ENCODE data around the gene BIRC6.
"Not testable (repeated sequence)": the region's sequence is repeated elsewhere in the genome, so short reads cannot be mapped to it uniquely, and the experiment has no call there.

The BIRC6 gene, protein sequence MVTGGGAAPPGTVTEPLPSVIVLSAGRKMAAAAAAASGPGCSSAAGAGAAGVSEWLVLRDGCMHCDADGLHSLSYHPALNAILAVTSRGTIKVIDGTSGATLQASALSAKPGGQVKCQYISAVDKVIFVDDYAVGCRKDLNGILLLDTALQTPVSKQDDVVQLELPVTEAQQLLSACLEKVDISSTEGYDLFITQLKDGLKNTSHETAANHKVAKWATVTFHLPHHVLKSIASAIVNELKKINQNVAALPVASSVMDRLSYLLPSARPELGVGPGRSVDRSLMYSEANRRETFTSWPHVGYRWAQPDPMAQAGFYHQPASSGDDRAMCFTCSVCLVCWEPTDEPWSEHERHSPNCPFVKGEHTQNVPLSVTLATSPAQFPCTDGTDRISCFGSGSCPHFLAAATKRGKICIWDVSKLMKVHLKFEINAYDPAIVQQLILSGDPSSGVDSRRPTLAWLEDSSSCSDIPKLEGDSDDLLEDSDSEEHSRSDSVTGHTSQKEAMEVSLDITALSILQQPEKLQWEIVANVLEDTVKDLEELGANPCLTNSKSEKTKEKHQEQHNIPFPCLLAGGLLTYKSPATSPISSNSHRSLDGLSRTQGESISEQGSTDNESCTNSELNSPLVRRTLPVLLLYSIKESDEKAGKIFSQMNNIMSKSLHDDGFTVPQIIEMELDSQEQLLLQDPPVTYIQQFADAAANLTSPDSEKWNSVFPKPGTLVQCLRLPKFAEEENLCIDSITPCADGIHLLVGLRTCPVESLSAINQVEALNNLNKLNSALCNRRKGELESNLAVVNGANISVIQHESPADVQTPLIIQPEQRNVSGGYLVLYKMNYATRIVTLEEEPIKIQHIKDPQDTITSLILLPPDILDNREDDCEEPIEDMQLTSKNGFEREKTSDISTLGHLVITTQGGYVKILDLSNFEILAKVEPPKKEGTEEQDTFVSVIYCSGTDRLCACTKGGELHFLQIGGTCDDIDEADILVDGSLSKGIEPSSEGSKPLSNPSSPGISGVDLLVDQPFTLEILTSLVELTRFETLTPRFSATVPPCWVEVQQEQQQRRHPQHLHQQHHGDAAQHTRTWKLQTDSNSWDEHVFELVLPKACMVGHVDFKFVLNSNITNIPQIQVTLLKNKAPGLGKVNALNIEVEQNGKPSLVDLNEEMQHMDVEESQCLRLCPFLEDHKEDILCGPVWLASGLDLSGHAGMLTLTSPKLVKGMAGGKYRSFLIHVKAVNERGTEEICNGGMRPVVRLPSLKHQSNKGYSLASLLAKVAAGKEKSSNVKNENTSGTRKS (N-terminal part only)

DNA sequence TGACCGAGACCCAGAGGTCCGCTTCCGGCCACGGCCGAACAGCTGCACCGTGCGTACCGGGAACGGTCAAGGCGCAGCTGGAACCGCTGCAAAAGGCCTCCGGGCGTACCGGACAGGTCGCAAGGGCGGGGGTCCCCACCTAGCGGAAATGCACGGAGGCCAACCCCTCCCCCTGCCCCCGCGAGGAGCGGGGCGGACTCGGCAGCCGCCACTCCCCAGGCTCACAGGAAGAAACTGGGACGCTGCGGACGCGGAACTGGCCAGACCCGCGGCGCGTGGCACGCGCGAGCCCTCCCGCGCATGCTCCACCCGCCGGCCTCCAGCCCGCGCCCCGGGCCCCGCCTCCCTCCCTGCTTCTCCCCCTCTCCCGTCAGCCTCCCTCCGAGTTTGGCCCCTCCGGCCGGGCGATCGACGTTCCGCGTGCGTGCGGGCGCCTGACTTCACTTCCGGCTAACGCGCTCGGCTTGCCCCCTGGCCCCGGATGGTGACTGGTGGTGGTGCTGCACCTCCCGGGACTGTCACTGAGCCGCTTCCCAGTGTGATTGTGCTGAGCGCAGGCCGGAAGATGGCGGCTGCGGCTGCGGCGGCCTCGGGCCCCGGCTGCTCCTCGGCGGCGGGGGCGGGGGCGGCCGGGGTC is at the start of gene BIRC6:
Gene BIRC6 (plus strand): TSS at position 343 of the 637 bp plus-strand sequence. CDS start 139 bp downstream, at position 482.
- DNase-seq (ENCODE audit: low spot score in 2 of 2) (peak; percentile 86 to 93), ATAC-seq (ENCODE audit: low read depth) (peak; percentile 88)
- Mint-ChIP-seq H3K27me3 (no peaks in the 10 kb centered on the region), H3K36me3 (peaks cover 13% of the 10 kb centered on the region), H3K4me1 (peaks cover 30% of the 10 kb centered on the region), H3K9me3 (no peaks in the 10 kb centered on the region), H3K4me3 (peak within 1 kb of the TSS; percentile 89), H3K27ac (peak within 1 kb of the TSS; percentile 82)

DNA sequence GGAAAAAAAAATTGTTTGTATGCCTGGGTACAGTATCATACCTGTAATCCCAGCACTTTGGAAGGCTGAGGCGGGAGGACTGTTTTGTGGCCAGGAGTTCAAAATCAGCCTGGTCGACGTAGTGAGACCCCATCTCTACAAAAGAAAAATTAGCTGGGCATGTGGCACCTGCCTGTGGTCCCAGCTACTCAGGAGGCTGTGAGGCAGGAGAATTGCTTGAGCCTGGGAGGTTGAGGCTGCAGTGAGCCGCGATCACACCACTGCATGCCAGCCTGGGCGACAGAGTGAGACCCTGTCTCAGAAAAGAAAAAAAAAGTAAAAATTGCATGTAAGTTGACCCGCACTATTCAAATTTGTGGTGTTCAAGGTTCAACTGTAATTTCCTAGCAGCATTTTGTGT is 46.2 kb upstream of the BIRC6 start:
- Mint-ChIP-seq H3K4me3 (no peak overlapping the region), H3K27me3 (no peaks in the 10 kb centered on the region), H3K9me3 (no peaks in the 10 kb centered on the region), H3K27ac (no peak overlapping the region), H3K36me3 (peaks cover 6% of the 10 kb centered on the region), H3K4me1 (no peaks in the 10 kb centered on the region)
- ATAC-seq (ENCODE audit: low read depth), result no peak
- no peak for DNase-seq (ENCODE audit: low spot score in 2 of 2)

DNA sequence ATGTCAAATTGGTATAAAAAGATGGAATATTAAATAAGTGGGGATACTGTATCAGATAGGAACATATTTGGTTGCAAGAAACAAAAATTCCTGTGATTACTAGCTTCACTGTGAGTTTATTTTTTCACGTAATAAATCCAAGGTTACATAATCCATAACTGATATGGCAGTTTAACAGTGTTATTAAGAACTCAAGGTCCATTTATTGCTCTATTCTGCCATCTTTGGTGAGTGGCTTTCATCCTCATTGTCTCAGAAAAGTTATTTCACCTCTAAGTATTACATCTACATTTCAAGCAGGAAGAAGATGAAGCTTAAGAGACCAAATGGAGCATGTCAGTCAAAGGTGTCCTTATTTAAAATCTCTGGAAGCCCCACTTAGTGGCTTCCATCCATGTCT is 41.9 kb upstream of the BIRC6 start:
- Mint-ChIP-seq H3K27me3 (no peaks in the 10 kb centered on the region), H3K4me1 (no peaks in the 10 kb centered on the region), H3K4me3 (no peak overlapping the region), H3K27ac (no peak overlapping the region), H3K36me3 (peaks cover 6% of the 10 kb centered on the region), H3K9me3 (no peaks in the 10 kb centered on the region)
- no peak for DNase-seq (ENCODE audit: low spot score in 2 of 2)
- ATAC-seq (ENCODE audit: low read depth), result no peak

DNA sequence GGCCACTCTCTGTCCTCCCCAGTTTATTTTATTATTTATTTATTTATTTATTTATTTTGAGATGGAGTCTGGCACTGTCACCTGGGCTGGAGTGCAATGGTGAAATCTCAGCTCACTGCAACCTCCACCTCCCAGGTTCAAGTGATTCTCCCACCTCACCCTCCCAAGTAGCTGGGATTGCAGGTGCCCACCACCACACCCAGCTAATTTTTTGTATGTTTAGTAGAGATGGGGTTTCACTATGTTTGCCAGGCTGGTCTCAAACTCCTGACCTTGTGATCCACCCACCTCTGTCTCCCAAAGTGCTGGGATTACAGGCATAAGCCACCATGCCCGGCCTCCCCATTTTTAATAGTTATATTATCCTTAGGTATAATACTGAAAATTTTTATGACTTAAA is 28.1 kb upstream of the BIRC6 start:
- H3K4me3 Mint-ChIP-seq; ATAC-seq (ENCODE audit: low read depth); H3K9me3 Mint-ChIP-seq; H3K4me1 Mint-ChIP-seq; H3K36me3 Mint-ChIP-seq; H3K27me3 Mint-ChIP-seq; H3K27ac Mint-ChIP-seq; DNase-seq (ENCODE audit: low spot score in 2 of 2): not testable (repeated sequence)

DNA sequence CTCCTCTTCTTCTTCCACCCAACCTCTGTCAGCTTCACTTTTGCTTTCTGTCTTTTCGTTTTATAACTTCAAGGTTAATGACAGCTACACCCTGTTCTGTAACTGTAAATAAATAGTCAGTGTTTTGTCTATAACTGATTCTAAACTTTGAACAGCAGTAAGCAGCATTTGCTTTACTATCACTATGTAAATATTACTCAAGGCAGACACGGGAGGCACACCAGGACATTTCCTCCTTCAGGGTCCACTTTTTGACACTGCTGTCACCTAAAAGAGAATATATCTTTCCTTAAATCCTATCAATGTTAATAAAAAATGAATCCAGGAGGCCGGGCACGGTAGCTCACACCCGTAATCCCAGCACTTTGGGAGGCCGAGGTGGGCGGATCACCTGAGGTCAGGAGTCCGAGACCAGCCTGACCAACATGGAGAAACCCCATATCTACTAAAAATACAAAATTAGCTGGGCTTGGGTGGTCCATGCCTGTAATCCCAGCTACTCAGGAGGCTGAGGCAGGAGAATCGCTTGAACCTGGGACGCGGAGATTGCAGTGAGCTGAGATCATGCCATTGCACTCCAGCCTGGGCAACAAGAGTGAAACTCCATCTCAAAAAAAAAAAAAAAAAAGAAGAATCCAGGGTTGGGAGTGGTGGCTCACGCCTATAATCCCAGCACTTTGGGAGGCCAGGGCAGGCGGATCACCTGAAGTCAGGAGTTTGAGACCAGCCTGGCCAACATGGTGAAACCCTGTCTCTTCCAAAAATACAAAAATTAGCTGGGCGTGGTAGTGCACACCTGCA is 27.4 kb upstream of the BIRC6 start:
- not testable (repeated sequence) for H3K9me3 Mint-ChIP-seq; H3K4me3 Mint-ChIP-seq; H3K36me3 Mint-ChIP-seq; H3K27me3 Mint-ChIP-seq; H3K4me1 Mint-ChIP-seq; DNase-seq (ENCODE audit: low spot score in 2 of 2); H3K27ac Mint-ChIP-seq; ATAC-seq (ENCODE audit: low read depth)

DNA sequence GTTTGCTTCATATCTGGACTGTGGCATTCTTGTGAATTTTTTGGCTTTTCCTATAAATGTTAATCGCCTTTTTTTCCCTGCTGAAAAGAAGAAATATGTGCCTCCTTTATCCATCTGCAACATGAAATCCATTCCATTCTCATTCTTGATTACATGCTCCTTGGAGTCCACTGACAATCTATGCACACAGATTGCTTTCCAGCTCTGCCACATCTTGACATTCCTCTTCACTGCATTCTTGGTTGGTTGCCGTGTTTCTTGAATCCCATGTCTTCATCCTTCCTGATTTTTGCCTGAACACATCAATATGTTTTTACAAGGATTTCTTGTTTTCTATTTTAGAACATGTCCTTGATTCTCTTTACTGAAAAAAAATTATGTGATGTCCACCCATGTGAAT is 26.7 kb upstream of the BIRC6 start:
- DNase-seq (ENCODE audit: low spot score in 2 of 2), result no peak
- no peaks in the 10 kb centered on the region for H3K27me3 Mint-ChIP-seq
- no peaks in the 10 kb centered on the region for H3K9me3 Mint-ChIP-seq
- H3K4me3 Mint-ChIP-seq, result no peak overlapping the region
- peaks cover 6% of the 10 kb centered on the region for H3K36me3 Mint-ChIP-seq
- H3K4me1 Mint-ChIP-seq, result no peaks in the 10 kb centered on the region
- no peak for ATAC-seq (ENCODE audit: low read depth)
- no peak overlapping the region for H3K27ac Mint-ChIP-seq

DNA sequence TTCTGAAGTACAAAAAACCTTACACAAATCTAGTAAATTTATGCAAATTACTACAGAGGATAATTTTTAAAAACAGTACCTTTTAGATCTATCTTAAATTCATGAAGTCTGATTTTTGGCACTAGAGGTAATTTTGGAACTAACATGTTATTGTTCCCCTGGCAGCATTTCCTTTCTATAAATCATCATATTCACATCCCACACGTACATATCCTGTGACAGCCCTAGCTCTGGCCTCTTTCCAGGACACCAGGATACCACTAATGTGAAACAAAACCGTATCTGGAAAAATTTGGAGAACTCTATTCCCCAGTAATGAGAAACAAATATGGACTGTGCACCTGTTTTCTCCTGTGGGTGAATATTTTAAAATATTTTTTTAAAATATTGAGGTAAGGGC is 14.0 kb upstream of the BIRC6 start:
- Mint-ChIP-seq H3K9me3 (no peaks in the 10 kb centered on the region), H3K36me3 (no peaks in the 10 kb centered on the region), H3K27me3 (no peaks in the 10 kb centered on the region), H3K4me1 (no peaks in the 10 kb centered on the region), H3K4me3 (no peak overlapping the region), H3K27ac (no peak overlapping the region)
- DNase-seq (ENCODE audit: low spot score in 2 of 2), result no peak
- ATAC-seq (ENCODE audit: low read depth), result no peak

DNA sequence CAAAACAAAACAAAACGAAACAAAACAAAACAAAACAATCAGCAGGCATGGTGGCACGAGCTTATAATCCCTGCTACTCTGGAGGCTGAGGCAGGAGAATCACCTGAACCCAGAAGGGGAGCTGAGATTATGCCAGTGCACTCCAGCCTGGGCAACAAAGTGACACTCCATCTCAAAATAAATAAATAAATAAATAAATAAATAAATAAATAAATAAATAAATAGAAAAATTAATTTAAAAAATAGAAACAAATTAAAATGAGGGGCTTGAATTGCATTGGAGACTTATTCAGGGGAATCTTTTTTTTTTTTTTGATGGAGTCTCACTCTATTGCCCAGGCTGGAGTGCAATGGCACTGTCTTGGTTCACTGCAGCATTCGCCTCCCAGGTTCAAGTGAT is 6.0 kb upstream of the BIRC6 start:
- not testable (repeated sequence) for H3K36me3 Mint-ChIP-seq; H3K4me1 Mint-ChIP-seq; H3K9me3 Mint-ChIP-seq; ATAC-seq (ENCODE audit: low read depth); H3K27ac Mint-ChIP-seq; DNase-seq (ENCODE audit: low spot score in 2 of 2); H3K4me3 Mint-ChIP-seq; H3K27me3 Mint-ChIP-seq

DNA sequence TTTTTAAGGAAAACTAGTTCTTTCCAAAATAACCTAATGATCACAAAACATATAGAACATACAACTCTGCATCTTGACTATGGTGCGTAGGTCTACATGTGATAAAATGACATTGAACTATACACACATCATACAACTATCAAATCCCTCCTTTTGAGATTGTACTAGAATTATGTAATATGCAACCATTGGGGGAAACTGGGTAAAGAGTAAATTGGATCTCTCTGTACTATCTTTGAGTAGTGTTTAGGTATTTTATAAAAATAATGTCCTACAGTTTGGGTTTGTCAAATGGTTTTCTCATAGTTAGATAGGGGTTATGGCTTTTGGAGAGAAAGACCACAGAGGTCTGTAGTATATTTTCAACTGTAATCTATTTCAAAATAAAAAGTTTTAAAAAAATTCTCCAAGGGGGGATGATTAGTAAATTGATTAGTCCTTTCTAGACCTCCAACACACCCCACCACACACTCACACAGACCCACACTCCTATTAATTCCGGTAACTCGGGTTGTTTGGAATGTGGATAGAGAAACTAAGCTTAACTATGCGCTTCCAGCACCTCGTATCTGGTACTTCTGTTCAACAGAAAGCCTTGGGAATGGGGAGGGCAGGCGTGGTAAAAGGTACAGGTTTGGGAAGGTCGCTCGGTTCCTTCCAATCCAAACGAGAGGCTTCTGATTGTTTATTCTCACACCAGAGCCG is 695 bp upstream of the BIRC6 start:
- DNase-seq (ENCODE audit: low spot score in 2 of 2) (no peak), ATAC-seq (ENCODE audit: low read depth) (peak; percentile 1)
- Mint-ChIP-seq H3K27ac (peak overlapping the region; percentile 82), H3K9me3 (no peaks in the 10 kb centered on the region), H3K4me3 (peak overlapping the region; percentile 82), H3K27me3 (no peaks in the 10 kb centered on the region), H3K36me3 (peaks cover 8% of the 10 kb centered on the region), H3K4me1 (peaks cover 24% of the 10 kb centered on the region)

DNA sequence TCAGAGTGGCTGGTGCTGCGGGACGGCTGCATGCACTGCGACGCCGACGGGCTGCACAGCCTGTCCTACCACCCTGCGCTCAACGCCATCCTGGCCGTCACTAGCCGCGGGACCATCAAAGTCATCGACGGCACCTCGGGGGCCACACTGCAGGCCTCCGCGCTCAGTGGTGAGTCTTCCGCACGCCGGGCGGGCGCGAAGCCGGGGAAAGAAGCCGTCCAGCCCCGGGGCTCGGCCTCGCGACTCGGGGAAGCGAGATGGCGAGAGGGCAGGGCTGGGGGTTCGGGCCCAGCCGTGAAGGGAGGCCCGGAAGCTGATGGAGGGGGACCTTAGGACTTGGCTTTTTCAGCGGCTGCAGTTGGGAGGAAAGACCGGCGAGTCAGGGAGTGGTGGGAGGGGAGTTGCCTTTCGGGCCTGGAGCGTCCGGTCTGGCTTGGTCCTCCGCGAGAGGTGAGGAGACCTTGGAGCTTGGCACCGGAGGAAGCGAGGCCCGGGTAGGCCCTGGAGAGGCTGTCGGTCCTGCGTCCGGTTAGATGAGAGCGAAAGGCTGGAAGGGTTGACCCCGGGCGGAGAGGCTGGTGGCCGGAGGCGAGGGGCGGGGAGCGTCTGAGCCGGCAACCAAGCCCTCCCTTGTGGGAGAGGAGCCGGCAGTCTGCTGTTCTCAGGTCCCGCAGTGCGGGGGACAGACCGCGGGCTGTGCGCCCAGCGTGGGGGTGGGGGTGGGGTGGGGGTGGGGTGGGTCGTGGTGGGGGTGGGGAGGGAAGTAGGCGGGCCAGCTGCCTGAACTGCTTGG is 691 bp downstream of the BIRC6 start:
- DNase-seq (ENCODE audit: low spot score in 2 of 2) (peak; percentile 34 to 45), ATAC-seq (ENCODE audit: low read depth) (peak; percentile 21)
- Mint-ChIP-seq H3K4me3 (peak overlapping the region; percentile 89), H3K36me3 (peaks cover 13% of the 10 kb centered on the region), H3K27me3 (no peaks in the 10 kb centered on the region), H3K27ac (peak overlapping the region; percentile 82), H3K9me3 (no peaks in the 10 kb centered on the region), H3K4me1 (peaks cover 30% of the 10 kb centered on the region)

DNA sequence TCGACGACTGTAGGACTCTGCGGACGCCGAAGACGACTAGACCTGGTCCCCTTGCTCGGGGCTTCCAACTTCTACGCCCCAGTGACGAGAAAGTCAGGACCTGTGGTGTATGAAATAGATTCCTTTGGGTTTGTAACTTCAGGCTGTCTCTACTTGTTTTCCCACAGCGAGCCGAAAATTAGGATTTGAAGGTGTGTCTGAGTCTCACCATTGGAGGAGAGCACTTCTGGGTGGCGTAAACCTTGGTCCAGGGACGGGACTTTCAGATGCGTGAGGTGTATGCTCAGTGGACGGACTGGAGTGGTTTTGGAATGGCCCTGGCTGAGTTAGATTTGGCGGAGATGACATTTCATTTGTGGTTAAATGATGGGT is 1.3 kb downstream of the BIRC6 start:
- DNase-seq (ENCODE audit: low spot score in 2 of 2) (peak in 1 of 2 donors; percentile 23), ATAC-seq (ENCODE audit: low read depth) (no peak)
- H3K4me1 Mint-ChIP-seq, result peaks cover 30% of the 10 kb centered on the region
- no peaks in the 10 kb centered on the region for H3K9me3 Mint-ChIP-seq
- no peaks in the 10 kb centered on the region for H3K27me3 Mint-ChIP-seq
- peaks cover 13% of the 10 kb centered on the region for H3K36me3 Mint-ChIP-seq
- peak overlapping the region; percentile 89 for H3K4me3 Mint-ChIP-seq
- peak overlapping the region; percentile 82 for H3K27ac Mint-ChIP-seq

DNA sequence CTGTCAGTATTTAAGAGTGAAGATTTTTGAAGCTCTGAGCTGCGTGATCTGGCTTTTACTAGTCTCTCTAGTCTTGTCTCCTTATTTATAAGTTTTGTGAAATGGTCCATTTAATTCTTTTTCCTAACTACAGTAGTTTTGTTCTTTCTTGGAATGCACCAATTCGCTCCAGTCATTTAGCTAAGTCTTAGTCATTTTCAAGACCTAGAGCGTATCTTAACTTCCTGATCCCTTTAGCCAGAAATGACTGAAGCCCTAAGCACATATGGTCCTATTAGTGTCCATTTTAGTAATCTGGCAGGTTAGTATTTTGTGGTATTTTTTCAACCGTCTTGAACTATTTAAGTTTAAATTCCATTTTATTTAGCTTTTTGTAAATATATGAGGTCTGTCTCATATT is 3.6 kb downstream of the BIRC6 start:
- H3K9me3 Mint-ChIP-seq, result no peaks in the 10 kb centered on the region
- H3K27me3 Mint-ChIP-seq, result no peaks in the 10 kb centered on the region
- no peak for ATAC-seq (ENCODE audit: low read depth)
- peak overlapping the region; percentile 82 for H3K27ac Mint-ChIP-seq
- H3K4me1 Mint-ChIP-seq, result peaks cover 45% of the 10 kb centered on the region
- no peak for DNase-seq (ENCODE audit: low spot score in 2 of 2)
- peak overlapping the region; percentile 2 for H3K4me3 Mint-ChIP-seq
- peaks cover 14% of the 10 kb centered on the region for H3K36me3 Mint-ChIP-seq

All from memory B cell (primary cell).